Omental fat pad (tissue), 4 donors: Measurements from ENCODE around the gene KCNQ1. TPM values are rescaled to one million over a fixed set of nuclear protein-coding genes. Genes with fewer than 3 reads are reported as not detected.
A peak's percentile ranks its signal among the peaks of the same experiment; 100 is the strongest.

Experiments used
- ATAC-seq: fragments of 150-250 bp; one replicate; pipeline ENCODE4 v1.9.1; 2016; ENCODE audit warnings: mild to moderate bottlenecking, moderate library complexity; ENCODE audit not compliant: low FRiP score
- DNase-seq: peaks from one replicate; pipeline ENCODE4 v3.0.0-alpha.2; 2019; ENCODE audit warnings: low spot score
- CTCF ChIP-seq, 3 donors: fragments of 450-650 bp; IDR thresholded peaks; one replicate each; pipeline ENCODE4 v1.5.1; 2016 to 2017; ENCODE audit warnings: antibody characterized with exemption in 3 of 3, mild to moderate bottlenecking in 3 of 3, moderate library complexity in 2 of 3
- total RNA-seq, 4 donors: library from RNA; depleted of rRNA; stranded (reverse); fragments of >200 nt; gene quantifications; one replicate each; pipeline ENCODE4 v1.1.0, GENCODE V29; 2016

Gene KCNQ1
- total RNA-seq, 4 donors from 2014 or later = 4.5 to 5.9 (median 5.2) TPM

- peak; percentile 7 for DNase-seq
- ATAC-seq = no peak
- TF ChIP-seq CTCF (IDR thresholded peaks at IDR 0.05) = no peak
These were observed 26.9 kb downstream of the KCNQ1 start for GRCh38 chr11:2471804-2472096.

GRCh38 chr11:2472428-2473186, 27.8 kb downstream of the KCNQ1 start:
- ATAC-seq = no peak
- DNase-seq = peak; percentile 5
- TF ChIP-seq CTCF (IDR thresholded peaks at IDR 0.05) = no peak

- no peak for TF ChIP-seq CTCF (IDR thresholded peaks at IDR 0.05)
- DNase-seq (peak; percentile 8), ATAC-seq (no peak)
These were observed 28.7 kb downstream of the KCNQ1 start for GRCh38 chr11:2473361-2474058.

GRCh38 chr11:2474059-2474901, 29.5 kb downstream of the KCNQ1 start:
- ATAC-seq (no peak), DNase-seq (peak; percentile 6)
- no peak for TF ChIP-seq CTCF (IDR thresholded peaks at IDR 0.05)

- no peak for ATAC-seq
- TF ChIP-seq CTCF (IDR thresholded peaks at IDR 0.05) = no peak
- DNase-seq = no peak
These were observed 30.5 kb downstream of the KCNQ1 start for GRCh38 chr11:2475136-2475918.

- ATAC-seq = no peak
- DNase-seq = no peak
- TF ChIP-seq CTCF (IDR thresholded peaks at IDR 0.05) = no peak
These were observed 32.4 kb downstream of the KCNQ1 start for GRCh38 chr11:2477254-2477653.
